GM12891 (cell line): ENCODE data around the gene SAG.

Source experiments
- PAX5 ChIP-seq: IDR thresholded peaks from 2 replicates; pipeline ENCODE4 v1.6.1; 2011; ENCODE audit warnings: low read length, moderate library complexity, mild to moderate bottlenecking; ENCODE audit not compliant: insufficient read depth, severe bottlenecking
- POLR2A ChIP-seq: IDR thresholded peaks from 2 replicates; pipeline ENCODE4 v1.6.1; 2011; ENCODE audit warnings: low read depth, low read length, control low read depth
- POLR2AphosphoS5 ChIP-seq: IDR thresholded peaks from 2 replicates; pipeline ENCODE4 v1.6.1; 2011; ENCODE audit warnings: low read depth, low read length, control low read depth
- POU2F2 ChIP-seq: IDR thresholded peaks from 2 replicates; pipeline ENCODE4 v1.6.1; 2011; ENCODE audit warnings: low read depth, mild to moderate bottlenecking, control low read depth, low read length, moderate library complexity
- SPI1 ChIP-seq: IDR thresholded peaks from 2 replicates; pipeline ENCODE4 v1.6.1; 2011; ENCODE audit warnings: low read depth, low read length, control low read depth
- TAF1 ChIP-seq: IDR thresholded peaks from 2 replicates; pipeline ENCODE4 v1.6.1; 2011; ENCODE audit warnings: low read depth, low read length, control low read depth

DNA sequence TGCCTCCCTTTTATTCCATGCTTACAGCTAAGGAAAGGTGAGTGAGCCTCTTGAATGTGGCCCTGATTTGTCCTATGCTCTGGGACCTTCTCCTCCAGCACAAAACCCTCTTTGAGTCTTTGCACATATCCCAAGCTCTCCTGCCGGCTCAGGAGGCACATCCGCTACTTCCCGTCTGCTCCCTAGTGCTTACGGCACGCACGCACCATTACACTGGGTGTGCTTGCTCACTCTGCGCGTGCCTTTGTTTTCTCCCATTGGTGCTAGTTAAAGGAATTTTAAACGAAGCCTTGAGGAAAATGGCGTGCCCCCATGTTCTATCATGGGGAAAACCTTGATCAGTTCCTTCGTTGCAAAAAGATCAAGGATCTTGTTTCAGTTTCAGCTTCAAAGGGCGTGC, 38.8 kb downstream of the SAG start:
- TF ChIP-seq POLR2A (no peak), POLR2AphosphoS5 (no peak), TAF1 (no peak), POU2F2 (no peak), SPI1 (no peak), PAX5 (no peak)
